IMR-90 (cell line): ENCODE data around the gene TTC38. TPM values are rescaled to one million over a fixed set of nuclear protein-coding genes. Genes with fewer than 3 reads are reported as not detected.

Experiments used
- ATAC-seq: fragments of 200-7000 bp; cut with Tn5 transposase; 2 replicates; pipeline ENCODE4 v1.9.1; 2020; ENCODE audit warnings: low read depth, mild to moderate bottlenecking, moderate library complexity
- BruUV-seq: library from RNA; stranded (reverse); fragments of 400-500 nt; replicated peaks from 2 replicates; lab custom pipeline; 2021; lab: Mats Ljungman, UMichigan
- CTCF ChIA-PET: fragments of 300-600 bp; formaldehyde crosslinking; extraction: SDS; loops from one replicate; lab custom pipeline; 2021; ENCODE audit warnings: antibody characterized with exemption; lab: Yijun Ruan, JAX
- POLR2A ChIA-PET: fragments of 300-600 bp; sonication (Branson Sonifier 250); formaldehyde crosslinking; loops from one replicate; lab custom pipeline; 2022; ENCODE audit warnings: antibody characterized with exemption; ENCODE audit not compliant: unreplicated experiment; lab: Charles Lee
- DNase-seq: peaks from one replicate; pipeline ENCODE4 v3.0.0; 2013
- H2AFZ ChIP-seq: replicated peaks from 2 replicates; pipeline ENCODE3; 2013; ENCODE audit warnings: low read length, mild to moderate bottlenecking; ENCODE audit not compliant: poor library complexity
- H2AK5ac ChIP-seq: 2 replicates; pipeline ENCODE4 v1.6.1; 2013; ENCODE audit warnings: low read depth, low read length, inconsistent platforms
- H2AK9ac ChIP-seq: replicated peaks from 2 replicates; pipeline ENCODE3; 2013; ENCODE audit warnings: mild to moderate bottlenecking, low read depth, low read length, moderate library complexity; ENCODE audit not compliant: poor library complexity
- H2BK120ac ChIP-seq: 2 replicates; pipeline ENCODE4 v1.6.1; 2013; ENCODE audit warnings: low read depth, low read length, inconsistent platforms
- H2BK15ac ChIP-seq: 3 replicates; pipeline ENCODE4 v1.6.1; 2013; ENCODE audit warnings: low read depth, low read length, inconsistent platforms
- H2BK20ac ChIP-seq: 2 replicates; pipeline ENCODE4 v1.6.1; 2013; ENCODE audit warnings: low read depth, mild to moderate bottlenecking, inconsistent platforms, low read length, moderate library complexity
- H2BK5ac ChIP-seq: 2 replicates; pipeline ENCODE4 v1.6.1; 2013; ENCODE audit warnings: mild to moderate bottlenecking, low read depth, low read length, inconsistent platforms; ENCODE audit not compliant: poor library complexity, severe bottlenecking
- H3K14ac ChIP-seq: replicated peaks from 2 replicates; pipeline ENCODE4 v1.6.1; 2013; ENCODE audit warnings: low read depth, low read length, inconsistent platforms
- H3K18ac ChIP-seq: 2 replicates; pipeline ENCODE4 v1.6.1; 2013; ENCODE audit warnings: low read depth, low read length, control low read depth
- H3K23ac ChIP-seq: 2 replicates; pipeline ENCODE4 v1.6.1; 2013; ENCODE audit warnings: low read depth, low read length, inconsistent platforms
- H3K27ac ChIP-seq: 2 replicates; pipeline ENCODE4 v1.5.1; 2013; ENCODE audit warnings: mild to moderate bottlenecking, control low read depth, low read length; ENCODE audit not compliant: insufficient read depth
- H3K27me3 ChIP-seq: 2 replicates; pipeline ENCODE4 v1.6.1; 2013; ENCODE audit warnings: low read length; ENCODE audit not compliant: control insufficient read depth, insufficient read depth
- H3K36me3 ChIP-seq: 2 replicates; pipeline ENCODE4 v1.6.1; 2013; ENCODE audit warnings: low read length, mixed read lengths; ENCODE audit not compliant: control insufficient read depth, insufficient read depth
- H3K4ac ChIP-seq: 2 replicates; pipeline ENCODE4 v1.6.1; 2013; ENCODE audit warnings: low read depth, low read length, inconsistent platforms
- H3K4me1 ChIP-seq: 2 replicates; pipeline ENCODE4 v1.6.1; 2013; ENCODE audit warnings: low read length, mixed read lengths; ENCODE audit not compliant: control insufficient read depth, insufficient read depth
- H3K4me2 ChIP-seq: 2 replicates; pipeline ENCODE4 v1.6.1; 2013; ENCODE audit warnings: low read depth, mild to moderate bottlenecking, control low read depth, low read length, moderate library complexity
- H3K4me3 ChIP-seq: 2 replicates; pipeline ENCODE4 v1.5.1; 2013; ENCODE audit warnings: low read depth, mild to moderate bottlenecking, control low read depth, low read length, moderate library complexity; ENCODE audit not compliant: insufficient read depth
- H3K56ac ChIP-seq: 2 replicates; pipeline ENCODE4 v1.6.1; 2013; ENCODE audit warnings: low read length, inconsistent platforms; ENCODE audit not compliant: insufficient read depth; ENCODE audit errors: extremely low read depth
- H3K79me1 ChIP-seq, 2 experiments: 2 replicates each; pipeline ENCODE4 v1.6.1; 2013; ENCODE audit warnings: low read length in 2 of 2, inconsistent platforms in 1 of 2, low read depth in 1 of 2
- H3K9ac ChIP-seq: 2 replicates; pipeline ENCODE4 v1.6.1; 2013; ENCODE audit warnings: low read depth, low read length, control low read depth
- H3K9me1 ChIP-seq: 2 replicates; pipeline ENCODE4 v1.6.1; 2013; ENCODE audit warnings: low read length, inconsistent platforms; ENCODE audit not compliant: insufficient read depth
- H3K9me3 ChIP-seq: 2 replicates; pipeline ENCODE4 v1.6.1; 2013; ENCODE audit warnings: low read length; ENCODE audit not compliant: control insufficient read depth, insufficient read depth
- H4K20me1 ChIP-seq: 2 replicates; pipeline ENCODE4 v1.6.1; 2013; ENCODE audit warnings: low read length, inconsistent platforms; ENCODE audit not compliant: insufficient read depth
- H4K5ac ChIP-seq: 2 replicates; pipeline ENCODE4 v1.6.1; 2013; ENCODE audit warnings: mild to moderate bottlenecking, low read depth, low read length, control low read depth
- H4K8ac ChIP-seq, 2 experiments: 2 replicates each; pipeline ENCODE4 v1.6.1; 2013; ENCODE audit warnings: low read depth in 2 of 2, low read length in 2 of 2, control low read depth in 1 of 2, inconsistent platforms in 1 of 2
- H4K91ac ChIP-seq: 2 replicates; pipeline ENCODE4 v1.6.1; 2013; ENCODE audit warnings: low read depth, low read length, inconsistent platforms; ENCODE audit not compliant: insufficient read depth
- BHLHE40 ChIP-seq: fragments of 150-350 bp; IDR thresholded peaks from 2 replicates; pipeline ENCODE4 v1.6.1; 2016; ENCODE audit warnings: mild to moderate bottlenecking, low read depth, low read length
- CEBPB ChIP-seq: IDR thresholded peaks from 2 replicates; pipeline ENCODE4 v1.6.1; 2012; ENCODE audit warnings: low read depth, low read length, improper control_type of control experiment
- ELK1 ChIP-seq: fragments of 150-350 bp; IDR thresholded peaks from 2 replicates; pipeline ENCODE4 v1.6.1; 2016; ENCODE audit warnings: low read depth, mild to moderate bottlenecking, low read length, moderate library complexity, borderline replicate concordance
- FOS ChIP-seq: fragments of 150-350 bp; IDR thresholded peaks from 2 replicates; pipeline ENCODE4 v1.6.1; 2016; ENCODE audit warnings: low read depth, low read length
- MAFK ChIP-seq: IDR thresholded peaks from 2 replicates; pipeline ENCODE4 v1.6.1; 2012; ENCODE audit warnings: low read depth, low read length, improper control_type of control experiment
- MAZ ChIP-seq: IDR thresholded peaks from 2 replicates; pipeline ENCODE4 v1.6.1; 2012; ENCODE audit warnings: low read depth, mild to moderate bottlenecking, low read length, improper control_type of control experiment, moderate library complexity, borderline replicate concordance
- MXI1 ChIP-seq: IDR thresholded peaks from 2 replicates; pipeline ENCODE4 v1.6.1; 2012; ENCODE audit warnings: low read depth, mild to moderate bottlenecking, low read length, moderate library complexity, borderline replicate concordance
- NFE2L2 ChIP-seq: fragments of 150-350 bp; IDR thresholded peaks from 2 replicates; pipeline ENCODE4 v1.6.1; 2016; ENCODE audit warnings: low read depth, mild to moderate bottlenecking, low read length
- POLR2A ChIP-seq: IDR thresholded peaks from 2 replicates; pipeline ENCODE4 v1.6.1; 2012; ENCODE audit warnings: mild to moderate bottlenecking, low read depth, low read length
- RAD21 ChIP-seq: IDR thresholded peaks from 2 replicates; pipeline ENCODE4 v1.6.1; 2012; ENCODE audit warnings: low read length, improper control_type of control experiment
- RCOR1 ChIP-seq: IDR thresholded peaks from 2 replicates; pipeline ENCODE4 v1.6.1; 2012; ENCODE audit warnings: mild to moderate bottlenecking, low read length, improper control_type of control experiment; ENCODE audit not compliant: insufficient replicate concordance
- RFX5 ChIP-seq: IDR thresholded peaks from 2 replicates; pipeline ENCODE4 v1.8.0; 2012; ENCODE audit warnings: low read depth, mild to moderate bottlenecking, low read length, moderate library complexity
- SMC3 ChIP-seq: fragments of 150-350 bp; IDR thresholded peaks from 2 replicates; pipeline ENCODE4 v1.6.1; 2016; ENCODE audit warnings: low read depth, mild to moderate bottlenecking, antibody characterized with exemption, low read length, moderate library complexity
- USF2 ChIP-seq: fragments of 150-350 bp; IDR thresholded peaks from 2 replicates; pipeline ENCODE4 v1.6.1; 2017; ENCODE audit warnings: mild to moderate bottlenecking, antibody characterized with exemption, low read length, low read depth
- WGBS, 2 experiments: methylation state at CpG; one replicate each; pipeline versions ENCODE4 v1.1.5 to v1.1.7; 2013; ENCODE audit warnings: missing lambda C conversion rate in 2 of 2; ENCODE audit not compliant: insufficient read length in 1 of 2; ENCODE audit errors: extremely low coverage in 2 of 2; 5-methylcytosine and 5-hydroxymethylcytosine counted together
- dilution Hi-C: fragments of 300-500 bp; cut with HindIII; formaldehyde crosslinking; loops from one replicate; pipeline ENCODE4 v1.14.3; 2018; ENCODE audit warnings: low sequenced_read_pairs; ENCODE audit not compliant: unreplicated experiment
- in situ Hi-C: fragments of 300-500 bp; cut with MboI; formaldehyde crosslinking; loops from 3 replicates; pipeline ENCODE4 v1.14.3; 2019; ENCODE audit warnings: low sequenced_read_pairs, inconsistent platforms, mixed read lengths
- intact Hi-C: fragments of 100-400 bp; cut with micrococcal nuclease; formaldehyde crosslinking; loops from 2 replicates; pipeline ENCODE4 v1.10.0; 2022
- polyA plus RNA-seq, 3 experiments: library from polyadenylated mRNA; depleted of rRNA; stranded (reverse); fragments of >200 nt; gene quantifications; 2 replicates each; pipeline ENCODE4 v1.2.3, GENCODE V29; 2012; ENCODE audit warnings: low replicate concordance in 1 of 3
- total RNA-seq: library from RNA; depleted of rRNA; stranded (reverse); fragments of >200 nt; gene quantifications from 2 replicates; pipeline ENCODE4 v1.2.3, GENCODE V29; 2012
- TF ChIP-seq, protein P1 (sequence below): conservative IDR thresholded peaks from 2 replicates; pipeline ENCODE4 v1.5.1; 2012; ENCODE audit warnings: mild to moderate bottlenecking, low read depth, low read length, improper control_type of control experiment

The TTC38 gene
- total and polyA plus RNA-seq, 2 of the 4 experiments (the other 2 are of a cell fraction): 43.6 to 52.3 TPM

GRCh38 chr22:46331496-46331895, 63.7 kb downstream of the TTC38 start:
- Histone ChIP-seq H3K27ac (no peak overlapping the region), H3K18ac (no peak overlapping the region), H4K20me1 (peaks cover 3% of the 10 kb centered on the region; the same call in 1 of the 2 replicates), H3K9me3 (no peaks in the 10 kb centered on the region), H4K5ac (no peak overlapping the region), H4K8ac (no peak overlapping the region), H3K14ac (no peak overlapping the region), H3K27me3 (no peaks in the 10 kb centered on the region), H3K9me1 (0 out of 2 replicates have a peak, but pooled peaks cover under 1% of the 10 kb centered on the region), H3K9ac (no peak overlapping the region), H2BK5ac (no peak overlapping the region), H3K4me1 (no peaks in the 10 kb centered on the region), H2AK9ac (no peak overlapping the region), H3K56ac (no peak overlapping the region), H2BK20ac (no peak overlapping the region), H2AK5ac (no peak overlapping the region), H3K4me3 (no peak overlapping the region), H3K36me3 (peaks cover 16% of the 10 kb centered on the region), H2AFZ (no peak overlapping the region), H2BK120ac (no peak overlapping the region), H3K4me2 (no peak overlapping the region), H3K79me1 (peaks cover 2 to 10% of the 10 kb centered on the region in 2 experiments), H3K23ac (no peak overlapping the region), H3K4ac (no peak overlapping the region), H4K91ac (no peak overlapping the region), H2BK15ac (no peak overlapping the region)
- dilution Hi-C loops: no loop called here
- no TSS peak for BruUV-seq
- TF ChIP-seq SMC3 (no peak), MXI1 (no peak), POLR2A (no peak), FOS (no peak), ELK1 (no peak), MAFK (no peak), NFE2L2 (no peak), CEBPB (no peak), MAZ (no peak), RFX5 (no peak), USF2 (no peak), RCOR1 (no peak), BHLHE40 (no peak), RAD21 (no peak)
- TF ChIP-seq, protein P1, sequence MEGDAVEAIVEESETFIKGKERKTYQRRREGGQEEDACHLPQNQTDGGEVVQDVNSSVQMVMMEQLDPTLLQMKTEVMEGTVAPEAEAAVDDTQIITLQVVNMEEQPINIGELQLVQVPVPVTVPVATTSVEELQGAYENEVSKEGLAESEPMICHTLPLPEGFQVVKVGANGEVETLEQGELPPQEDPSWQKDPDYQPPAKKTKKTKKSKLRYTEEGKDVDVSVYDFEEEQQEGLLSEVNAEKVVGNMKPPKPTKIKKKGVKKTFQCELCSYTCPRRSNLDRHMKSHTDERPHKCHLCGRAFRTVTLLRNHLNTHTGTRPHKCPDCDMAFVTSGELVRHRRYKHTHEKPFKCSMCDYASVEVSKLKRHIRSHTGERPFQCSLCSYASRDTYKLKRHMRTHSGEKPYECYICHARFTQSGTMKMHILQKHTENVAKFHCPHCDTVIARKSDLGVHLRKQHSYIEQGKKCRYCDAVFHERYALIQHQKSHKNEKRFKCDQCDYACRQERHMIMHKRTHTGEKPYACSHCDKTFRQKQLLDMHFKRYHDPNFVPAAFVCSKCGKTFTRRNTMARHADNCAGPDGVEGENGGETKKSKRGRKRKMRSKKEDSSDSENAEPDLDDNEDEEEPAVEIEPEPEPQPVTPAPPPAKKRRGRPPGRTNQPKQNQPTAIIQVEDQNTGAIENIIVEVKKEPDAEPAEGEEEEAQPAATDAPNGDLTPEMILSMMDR: no peak
- POLR2A ChIA-PET: no interaction called here
- WGBS, 2 experiments: 97% methylated on average over 13 of the region's 23 CpGs; no CpG with 5 or more reads in 1 of the 2 experiments
- DNase-seq: no peak
- in situ Hi-C loops: no loop called here
- intact Hi-C loops: no loop called here
- no peak for ATAC-seq
- CTCF ChIA-PET: no interaction called here
